Lower leg skin (tissue), 4 donors: ENCODE results near the gene ITGA6. TPM values are rescaled to one million over a fixed set of nuclear protein-coding genes. Genes with fewer than 3 reads are reported as not detected.

Experiments
- DNase-seq, 2 donors: peaks; one replicate each; pipeline ENCODE4 v3.0.0-alpha.2; 2019; ENCODE audit warnings: low spot score in 2 of 2
- H3K4me3 ChIP-seq: fragments of 200-600 bp; sonication (generic); 2 replicates; pipeline ENCODE4 v1.5.1; 2017; ENCODE audit warnings: mild to moderate bottlenecking, low read depth; ENCODE audit not compliant: poor library complexity, severe bottlenecking
- POLR2A ChIP-seq, 2 donors: fragments of 450-650 bp; IDR thresholded peaks; one replicate each; pipeline ENCODE4 v1.6.1; 2016 to 2017; ENCODE audit warnings: antibody characterized with exemption in 2 of 2, mild to moderate bottlenecking in 1 of 2, moderate library complexity in 1 of 2
- WGBS, 2 donors: methylation state at CpG; one replicate each; pipeline ENCODE4 v1.1.5; 2018; 5-methylcytosine and 5-hydroxymethylcytosine counted together
- intact Hi-C: fragments of 100-400 bp; cut with DNase I; formaldehyde crosslinking; loops from one replicate; pipeline ENCODE4 v1.15.0; 2023; ENCODE audit warnings: low total_unique reads
- total RNA-seq, 4 donors: library from RNA; depleted of rRNA; stranded (reverse); fragments of >200 nt; gene quantifications; one replicate each; pipeline ENCODE4 v1.1.0, GENCODE V29; 2016
- TF ChIP-seq, protein P1 (sequence below), 3 donors: fragments of 450-650 bp; IDR thresholded peaks; one replicate each; pipeline ENCODE4 v1.5.1; 2016; ENCODE audit warnings: antibody characterized with exemption in 3 of 3, mild to moderate bottlenecking in 3 of 3, moderate library complexity in 2 of 3

The ITGA6 gene
- total RNA-seq, 4 donors from 2014 or later, result 93.3 to 153 (median 128) TPM

GRCh38 chr2:172478353-172478752, 51.0 kb downstream of the ITGA6 start:
- WGBS, 2 donors, result 78 to 86% methylated on average over 8 of the region's 8 CpGs
- DNase-seq, result no peak
- intact Hi-C loops, result no loop called here
- H3K4me3 ChIP-seq, result no peak overlapping the region
- TF ChIP-seq, protein P1, sequence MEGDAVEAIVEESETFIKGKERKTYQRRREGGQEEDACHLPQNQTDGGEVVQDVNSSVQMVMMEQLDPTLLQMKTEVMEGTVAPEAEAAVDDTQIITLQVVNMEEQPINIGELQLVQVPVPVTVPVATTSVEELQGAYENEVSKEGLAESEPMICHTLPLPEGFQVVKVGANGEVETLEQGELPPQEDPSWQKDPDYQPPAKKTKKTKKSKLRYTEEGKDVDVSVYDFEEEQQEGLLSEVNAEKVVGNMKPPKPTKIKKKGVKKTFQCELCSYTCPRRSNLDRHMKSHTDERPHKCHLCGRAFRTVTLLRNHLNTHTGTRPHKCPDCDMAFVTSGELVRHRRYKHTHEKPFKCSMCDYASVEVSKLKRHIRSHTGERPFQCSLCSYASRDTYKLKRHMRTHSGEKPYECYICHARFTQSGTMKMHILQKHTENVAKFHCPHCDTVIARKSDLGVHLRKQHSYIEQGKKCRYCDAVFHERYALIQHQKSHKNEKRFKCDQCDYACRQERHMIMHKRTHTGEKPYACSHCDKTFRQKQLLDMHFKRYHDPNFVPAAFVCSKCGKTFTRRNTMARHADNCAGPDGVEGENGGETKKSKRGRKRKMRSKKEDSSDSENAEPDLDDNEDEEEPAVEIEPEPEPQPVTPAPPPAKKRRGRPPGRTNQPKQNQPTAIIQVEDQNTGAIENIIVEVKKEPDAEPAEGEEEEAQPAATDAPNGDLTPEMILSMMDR (IDR thresholded peaks at IDR 0.05), result no peak
- no peak for TF ChIP-seq POLR2A (IDR thresholded peaks at IDR 0.05)

DNA sequence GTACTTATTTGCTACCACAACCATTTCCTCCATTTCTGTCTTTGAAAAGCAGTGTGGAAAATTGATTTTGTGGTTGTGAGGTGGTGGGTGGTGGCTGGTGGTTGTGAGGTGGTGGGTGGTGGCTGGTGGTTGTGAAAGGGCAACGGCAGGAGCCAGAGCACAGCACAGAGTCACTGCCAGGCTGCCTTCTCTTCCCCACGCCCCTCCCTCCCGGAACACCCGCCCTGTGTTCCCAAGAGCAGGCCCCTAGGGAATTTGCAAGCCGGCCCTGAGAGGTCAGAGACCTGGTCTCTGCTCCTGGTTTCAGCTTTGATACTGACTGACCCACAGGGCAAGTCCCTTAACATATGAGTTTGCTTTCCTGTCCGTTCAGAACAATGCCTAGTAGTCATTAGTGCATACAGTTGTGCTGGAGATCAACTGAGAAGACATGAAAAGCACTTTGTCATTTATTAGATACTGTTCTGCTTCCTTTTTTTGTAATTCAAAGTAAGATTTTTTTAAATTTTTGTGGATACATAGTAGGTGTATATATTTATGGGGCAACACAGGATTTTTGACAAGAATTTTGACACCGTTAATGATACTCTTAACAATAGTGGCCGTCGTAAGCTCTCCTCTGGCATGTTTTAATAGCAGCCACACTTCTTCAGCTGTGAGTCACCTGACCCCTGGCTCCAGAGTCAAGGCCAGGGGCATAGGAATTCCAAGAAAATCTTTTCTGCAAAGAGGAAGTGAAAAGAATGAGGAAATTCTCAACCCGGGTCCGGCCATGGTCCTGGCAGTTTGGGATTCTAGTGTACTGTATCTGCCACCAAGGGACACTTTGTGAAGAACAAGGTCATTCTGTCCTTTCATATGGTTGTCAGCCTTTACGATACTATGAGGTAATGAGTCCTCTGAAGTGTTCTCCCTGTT, 53.2 kb downstream of the ITGA6 start:
- no peak for DNase-seq
- TF ChIP-seq, protein P1 (IDR thresholded peaks at IDR 0.05), result no peak
- TF ChIP-seq POLR2A (IDR thresholded peaks at IDR 0.05), result no peak
- no peak overlapping the region for H3K4me3 ChIP-seq
- 63 to 64% methylated on average over 12 of the region's 12 CpGs for WGBS, 2 donors
- intact Hi-C loops, result no loop called here

GRCh38 chr2:172481507-172482262, 54.3 kb downstream of the ITGA6 start:
- TF ChIP-seq, protein P1 (IDR thresholded peaks at IDR 0.05), result no peak
- no peak for TF ChIP-seq POLR2A (IDR thresholded peaks at IDR 0.05)
- intact Hi-C loops, result no loop called here
- WGBS, 2 donors, result 82 to 87% methylated on average over 7 of the region's 7 CpGs
- no peak for DNase-seq
- no peak overlapping the region for H3K4me3 ChIP-seq

DNA sequence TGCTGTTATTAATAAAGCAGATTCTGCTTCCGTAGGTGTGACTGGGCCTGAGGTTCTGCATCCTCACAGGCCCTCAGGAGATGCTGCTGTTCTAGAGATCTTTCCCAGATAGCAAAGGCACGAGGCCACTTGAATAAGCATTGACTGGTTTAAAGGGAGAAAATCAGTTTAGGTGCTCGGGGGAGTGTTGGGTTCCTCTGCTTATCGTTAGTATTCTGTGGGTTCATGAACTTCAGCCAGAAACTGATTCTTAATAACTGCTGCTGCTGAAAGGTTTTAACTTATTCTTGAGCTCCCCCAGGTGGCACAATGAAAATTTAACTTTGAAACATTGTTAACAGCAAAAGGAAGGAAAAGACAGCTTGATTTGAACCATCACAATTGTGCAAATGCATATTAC, 56.9 kb downstream of the ITGA6 start:
- 31 to 43% methylated on average over 4 of the region's 4 CpGs for WGBS, 2 donors
- no peak for DNase-seq

GRCh38 chr2:172484706-172485105, 57.3 kb downstream of the ITGA6 start:
- intact Hi-C loops, result no loop called here
- TF ChIP-seq POLR2A (IDR thresholded peaks at IDR 0.05), result no peak
- TF ChIP-seq, protein P1 (IDR thresholded peaks at IDR 0.05), result no peak
- no peak overlapping the region for H3K4me3 ChIP-seq
- no peak for DNase-seq
- WGBS, 2 donors, result 85 to 91% methylated on average over 2 of the region's 2 CpGs

More for the DNA sequence above, 56.9 kb downstream of the ITGA6 start:
- TF ChIP-seq, protein P1 (IDR thresholded peaks at IDR 0.05), result no peak
- TF ChIP-seq POLR2A (IDR thresholded peaks at IDR 0.05), result no peak
- intact Hi-C loops, result no loop called here
- no peak overlapping the region for H3K4me3 ChIP-seq
